PC-9 (cell line): ENCODE data around the gene CLEC18A.
"Not testable (repeated sequence)": the region's sequence is repeated elsewhere in the genome, so short reads cannot be mapped to it uniquely, and the experiment has no call there.

Experiments
- EZH2 ChIP-seq: fragments of 200-600 bp; sonication (generic); IDR thresholded peaks from 2 replicates; pipeline ENCODE4 v1.8.0; 2017; ENCODE audit warnings: antibody characterized with exemption, low read depth
- TF ChIP-seq, protein P1 (sequence below): fragments of 200-600 bp; sonication (generic); conservative IDR thresholded peaks from 2 replicates; pipeline ENCODE4 v1.6.1; 2017; ENCODE audit warnings: mixed run types, antibody characterized with exemption, mild to moderate bottlenecking, moderate library complexity

- TF ChIP-seq, protein P1, sequence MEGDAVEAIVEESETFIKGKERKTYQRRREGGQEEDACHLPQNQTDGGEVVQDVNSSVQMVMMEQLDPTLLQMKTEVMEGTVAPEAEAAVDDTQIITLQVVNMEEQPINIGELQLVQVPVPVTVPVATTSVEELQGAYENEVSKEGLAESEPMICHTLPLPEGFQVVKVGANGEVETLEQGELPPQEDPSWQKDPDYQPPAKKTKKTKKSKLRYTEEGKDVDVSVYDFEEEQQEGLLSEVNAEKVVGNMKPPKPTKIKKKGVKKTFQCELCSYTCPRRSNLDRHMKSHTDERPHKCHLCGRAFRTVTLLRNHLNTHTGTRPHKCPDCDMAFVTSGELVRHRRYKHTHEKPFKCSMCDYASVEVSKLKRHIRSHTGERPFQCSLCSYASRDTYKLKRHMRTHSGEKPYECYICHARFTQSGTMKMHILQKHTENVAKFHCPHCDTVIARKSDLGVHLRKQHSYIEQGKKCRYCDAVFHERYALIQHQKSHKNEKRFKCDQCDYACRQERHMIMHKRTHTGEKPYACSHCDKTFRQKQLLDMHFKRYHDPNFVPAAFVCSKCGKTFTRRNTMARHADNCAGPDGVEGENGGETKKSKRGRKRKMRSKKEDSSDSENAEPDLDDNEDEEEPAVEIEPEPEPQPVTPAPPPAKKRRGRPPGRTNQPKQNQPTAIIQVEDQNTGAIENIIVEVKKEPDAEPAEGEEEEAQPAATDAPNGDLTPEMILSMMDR = not testable (repeated sequence)
- not testable (repeated sequence) for TF ChIP-seq EZH2
Observed at GRCh38 chr16:70003511-70003910, 52.4 kb downstream of the CLEC18A start.
